KOPT-K1 (cell line): ENCODE measurements around the gene SLC18A3.

Experiments
- H3K27ac ChIP-seq: fragments of 200-600 bp; sonication (generic); 2 replicates; pipeline ENCODE4 v1.5.1; 2016; ENCODE audit warnings: antibody characterized with exemption, mild to moderate bottlenecking, low read depth, low read length; ENCODE audit not compliant: poor library complexity, severe bottlenecking
- H3K36me3 ChIP-seq: fragments of 200-600 bp; sonication (generic); 2 replicates; pipeline ENCODE4 v1.5.1; 2017; ENCODE audit warnings: antibody characterized with exemption, mild to moderate bottlenecking, low read length, moderate library complexity; ENCODE audit not compliant: insufficient read depth
- H3K9me3 ChIP-seq: fragments of 200-600 bp; sonication (generic); 2 replicates; pipeline ENCODE4 v1.5.1; 2017; ENCODE audit warnings: antibody characterized with exemption, low read length, mild to moderate bottlenecking; ENCODE audit not compliant: insufficient read depth, poor library complexity, severe bottlenecking

SLC18A3 gene

GRCh38 chr10:49592726-49593563 lies 17.2 kb upstream of the SLC18A3 start:
- H3K36me3 ChIP-seq: no peaks in the 10 kb centered on the region
- no peak overlapping the region for H3K27ac ChIP-seq
- no peaks in the 10 kb centered on the region for H3K9me3 ChIP-seq

- Histone ChIP-seq H3K9me3 (no peaks in the 10 kb centered on the region), H3K27ac (no peak overlapping the region), H3K36me3 (no peaks in the 10 kb centered on the region)
Observed at GRCh38 chr10:49593564-49593875, 16.6 kb upstream of the SLC18A3 start.

- H3K27ac ChIP-seq: no peak overlapping the region
- no peaks in the 10 kb centered on the region for H3K9me3 ChIP-seq
- H3K36me3 ChIP-seq: no peaks in the 10 kb centered on the region
Observed at GRCh38 chr10:49593998-49594397, 16.1 kb upstream of the SLC18A3 start.

GRCh38 chr10:49594594-49594993 lies 15.5 kb upstream of the SLC18A3 start:
- no peaks in the 10 kb centered on the region for H3K9me3 ChIP-seq
- no peak overlapping the region for H3K27ac ChIP-seq
- H3K36me3 ChIP-seq: no peaks in the 10 kb centered on the region

GRCh38 chr10:49595003-49595712 lies 15.0 kb upstream of the SLC18A3 start:
- H3K9me3 ChIP-seq: no peaks in the 10 kb centered on the region
- H3K27ac ChIP-seq: no peak overlapping the region
- H3K36me3 ChIP-seq: no peaks in the 10 kb centered on the region

GRCh38 chr10:49595713-49596492 lies 14.2 kb upstream of the SLC18A3 start:
- Histone ChIP-seq H3K27ac (peak overlapping the region; percentile 4), H3K36me3 (no peaks in the 10 kb centered on the region), H3K9me3 (no peaks in the 10 kb centered on the region)

- Histone ChIP-seq H3K36me3 (no peaks in the 10 kb centered on the region), H3K9me3 (no peaks in the 10 kb centered on the region)
Observed at GRCh38 chr10:49596493-49596809, 13.7 kb upstream of the SLC18A3 start.

GRCh38 chr10:49596836-49597235 lies 13.3 kb upstream of the SLC18A3 start:
- H3K27ac ChIP-seq: peak overlapping the region; percentile 4
- H3K36me3 ChIP-seq: no peaks in the 10 kb centered on the region
- no peaks in the 10 kb centered on the region for H3K9me3 ChIP-seq

More at GRCh38 chr10:49596493-49596809, 13.7 kb upstream of the SLC18A3 start:
- H3K27ac ChIP-seq: peak overlapping the region; percentile 4

GRCh38 chr10:49597426-49598163 lies 12.5 kb upstream of the SLC18A3 start:
- Histone ChIP-seq H3K36me3 (no peaks in the 10 kb centered on the region), H3K9me3 (no peaks in the 10 kb centered on the region), H3K27ac (no peak overlapping the region)

GRCh38 chr10:49598164-49598856 lies 11.8 kb upstream of the SLC18A3 start:
- no peaks in the 10 kb centered on the region for H3K36me3 ChIP-seq
- H3K9me3 ChIP-seq: no peaks in the 10 kb centered on the region
- no peak overlapping the region for H3K27ac ChIP-seq

- H3K9me3 ChIP-seq: no peaks in the 10 kb centered on the region
Observed at GRCh38 chr10:49598986-49599385, 11.1 kb upstream of the SLC18A3 start.

GRCh38 chr10:49599546-49599945 lies 10.6 kb upstream of the SLC18A3 start:
- Histone ChIP-seq H3K27ac (no peak overlapping the region), H3K9me3 (no peaks in the 10 kb centered on the region), H3K36me3 (no peaks in the 10 kb centered on the region)

More at GRCh38 chr10:49598986-49599385, 11.1 kb upstream of the SLC18A3 start:
- Histone ChIP-seq H3K27ac (no peak overlapping the region), H3K36me3 (no peaks in the 10 kb centered on the region)

- no peak overlapping the region for H3K27ac ChIP-seq
- H3K36me3 ChIP-seq: no peaks in the 10 kb centered on the region
- H3K9me3 ChIP-seq: no peaks in the 10 kb centered on the region
Observed at GRCh38 chr10:49600046-49600445, 10.1 kb upstream of the SLC18A3 start.

- no peaks in the 10 kb centered on the region for H3K36me3 ChIP-seq
- no peaks in the 10 kb centered on the region for H3K9me3 ChIP-seq
- H3K27ac ChIP-seq: no peak overlapping the region
Observed at GRCh38 chr10:49600781-49601400, 9.2 kb upstream of the SLC18A3 start.
